HEK293 (cell line): Measurements from ENCODE around the gene RIMS4.

Source experiments
- AEBP2 ChIP-seq: fragments of 450-650 bp; formaldehyde crosslinking; IDR thresholded peaks from 2 replicates; pipeline ENCODE4 v1.5.1; 2016; ENCODE audit warnings: missing biosample characterization, missing genetic modification characterization, borderline replicate concordance
- REST ChIP-seq: fragments of 450-650 bp; formaldehyde crosslinking; IDR thresholded peaks from 2 replicates; pipeline ENCODE4 v1.5.1; 2016; ENCODE audit warnings: missing biosample characterization, missing genetic modification characterization
- YY1 ChIP-seq: fragments of 450-650 bp; formaldehyde crosslinking; IDR thresholded peaks from 2 replicates; pipeline ENCODE4 v1.5.1; 2018; ENCODE audit warnings: missing biosample characterization, missing genetic modification characterization
- ZBTB17 ChIP-seq: fragments of 450-650 bp; formaldehyde crosslinking; IDR thresholded peaks from 2 replicates; pipeline ENCODE4 v1.5.1; 2016; ENCODE audit warnings: missing biosample characterization, missing genetic modification characterization
- ZBTB7A ChIP-seq: fragments of 450-650 bp; formaldehyde crosslinking; IDR thresholded peaks from 2 replicates; pipeline ENCODE4 v1.5.1; 2016; ENCODE audit warnings: low read depth, missing biosample characterization, missing genetic modification characterization
- ZEB2 ChIP-seq: fragments of 450-650 bp; formaldehyde crosslinking; IDR thresholded peaks from 2 replicates; pipeline ENCODE4 v1.5.1; 2016; ENCODE audit warnings: missing biosample characterization, missing genetic modification characterization
- ZNF280D ChIP-seq: fragments of 450-650 bp; formaldehyde crosslinking; IDR thresholded peaks from 2 replicates; pipeline ENCODE4 v1.5.1; 2016; ENCODE audit warnings: missing biosample characterization, missing genetic modification characterization
- ZNF302 ChIP-seq: fragments of 450-650 bp; formaldehyde crosslinking; IDR thresholded peaks from 2 replicates; pipeline ENCODE4 v1.5.1; 2016; ENCODE audit warnings: missing biosample characterization, missing genetic modification characterization, low read depth
- ZNF510 ChIP-seq: fragments of 450-650 bp; formaldehyde crosslinking; IDR thresholded peaks from 2 replicates; pipeline ENCODE4 v1.5.1; 2018; ENCODE audit warnings: mild to moderate bottlenecking, missing genetic modification characterization, missing biosample characterization; ENCODE audit not compliant: insufficient replicate concordance
- ZNF530 ChIP-seq: fragments of 450-650 bp; formaldehyde crosslinking; IDR thresholded peaks from 2 replicates; pipeline ENCODE4 v1.5.1; 2016; ENCODE audit warnings: low read depth, missing biosample characterization, missing genetic modification characterization
- ZNF76 ChIP-seq: fragments of 450-650 bp; formaldehyde crosslinking; IDR thresholded peaks from 2 replicates; pipeline ENCODE4; 2016; ENCODE audit warnings: low read depth, missing biosample characterization, missing genetic modification characterization, borderline replicate concordance
- TF ChIP-seq, protein P1 (sequence below): fragments of 450-650 bp; formaldehyde crosslinking; IDR thresholded peaks from 2 replicates; pipeline ENCODE4 v1.5.1; 2016; ENCODE audit warnings: missing biosample characterization, missing genetic modification characterization

- TF ChIP-seq, protein P1, sequence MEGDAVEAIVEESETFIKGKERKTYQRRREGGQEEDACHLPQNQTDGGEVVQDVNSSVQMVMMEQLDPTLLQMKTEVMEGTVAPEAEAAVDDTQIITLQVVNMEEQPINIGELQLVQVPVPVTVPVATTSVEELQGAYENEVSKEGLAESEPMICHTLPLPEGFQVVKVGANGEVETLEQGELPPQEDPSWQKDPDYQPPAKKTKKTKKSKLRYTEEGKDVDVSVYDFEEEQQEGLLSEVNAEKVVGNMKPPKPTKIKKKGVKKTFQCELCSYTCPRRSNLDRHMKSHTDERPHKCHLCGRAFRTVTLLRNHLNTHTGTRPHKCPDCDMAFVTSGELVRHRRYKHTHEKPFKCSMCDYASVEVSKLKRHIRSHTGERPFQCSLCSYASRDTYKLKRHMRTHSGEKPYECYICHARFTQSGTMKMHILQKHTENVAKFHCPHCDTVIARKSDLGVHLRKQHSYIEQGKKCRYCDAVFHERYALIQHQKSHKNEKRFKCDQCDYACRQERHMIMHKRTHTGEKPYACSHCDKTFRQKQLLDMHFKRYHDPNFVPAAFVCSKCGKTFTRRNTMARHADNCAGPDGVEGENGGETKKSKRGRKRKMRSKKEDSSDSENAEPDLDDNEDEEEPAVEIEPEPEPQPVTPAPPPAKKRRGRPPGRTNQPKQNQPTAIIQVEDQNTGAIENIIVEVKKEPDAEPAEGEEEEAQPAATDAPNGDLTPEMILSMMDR = no peak
- no peak for TF ChIP-seq YY1 (tag by site-specific recombination)
- TF ChIP-seq AEBP2 (tag by site-specific recombination) = no peak
- TF ChIP-seq REST (tag by site-specific recombination) = no peak
- no peak for TF ChIP-seq ZNF302 (tag by site-specific recombination)
- no peak for TF ChIP-seq ZBTB7A
- TF ChIP-seq ZNF510 (tag by site-specific recombination) = no peak
- no peak for TF ChIP-seq ZEB2 (tag by site-specific recombination)
- no peak for TF ChIP-seq ZNF76
- no peak for TF ChIP-seq ZNF530
- no peak for TF ChIP-seq ZNF280D (tag by site-specific recombination)
- no peak for TF ChIP-seq ZBTB17
These were observed 41.4 kb downstream of the RIMS4 start for GRCh38 chr20:44768854-44769480.
